ENCODE results near the gene SHCBP1L.

GRCh38 chr1:182855911-182856310, 97.1 kb downstream of the SHCBP1L start:
- TF ChIP-seq CTCF (IDR thresholded peaks at IDR 0.05; ENCODE audit: poor library complexity, severe bottlenecking) (no peak), EP300 (conservative IDR thresholded peaks at IDR 0.05; ENCODE audit: poor library complexity, severe bottlenecking) (no peak), EZH2 (IDR thresholded peaks at IDR 0.05; ENCODE audit: borderline replicate concordance, insufficient read depth, low read length, poor library complexity, severe bottlenecking) (no peak), SMC3 (conservative IDR thresholded peaks at IDR 0.05; ENCODE audit: poor library complexity) (no peak)

All from neural cell (in vitro differentiated cells).